Activated naive CD4-positive, alpha-beta T cell treated with anti-CD3 and anti-CD28 coated beads, Interleukin-2, amount 10 ng/mL, durations not matched to agents 7 days and 5 days (primary cell): ENCODE results near the gene LINGO1.

Source experiments
- CTCF ChIA-PET: fragments of 350-600 bp; sonication (Branson Sonifier 250); formaldehyde crosslinking; loops from one replicate; lab custom pipeline; 2021; ENCODE audit warnings: antibody characterized with exemption; lab: Charles Lee
- DNase-seq: peaks from one replicate; pipeline ENCODE4 v3.0.0-alpha.2; 2020
- H3K27ac Mint-ChIP-seq: one replicate; pipeline ENCODE4 v1.8.0; 2021; ENCODE audit warnings: mild to moderate bottlenecking, moderate library complexity, mixed read lengths
- H3K27me3 Mint-ChIP-seq: one replicate; pipeline ENCODE4 v1.8.0; 2021; ENCODE audit warnings: mild to moderate bottlenecking, mixed read lengths
- H3K36me3 Mint-ChIP-seq: one replicate; pipeline ENCODE4 v1.8.0; 2021; ENCODE audit warnings: mixed read lengths
- H3K4me1 Mint-ChIP-seq: one replicate; pipeline ENCODE4 v1.8.0; 2021; ENCODE audit warnings: mixed read lengths
- H3K4me3 Mint-ChIP-seq: one replicate; pipeline ENCODE4 v1.8.0; 2021; ENCODE audit warnings: mild to moderate bottlenecking, moderate library complexity, mixed read lengths
- H3K9me3 Mint-ChIP-seq: one replicate; pipeline ENCODE4 v1.8.0; 2021; ENCODE audit warnings: mixed read lengths

LINGO1 gene

GRCh38 chr15:77566092-77566491, 66.6 kb downstream of the LINGO1 start:
- H3K27ac Mint-ChIP-seq = no peak overlapping the region
- peaks cover 11% of the 10 kb centered on the region for H3K27me3 Mint-ChIP-seq
- CTCF ChIA-PET = no interaction called here
- no peaks in the 10 kb centered on the region for H3K36me3 Mint-ChIP-seq
- H3K9me3 Mint-ChIP-seq = no peaks in the 10 kb centered on the region
- DNase-seq = no peak
- H3K4me3 Mint-ChIP-seq = no peak overlapping the region
- H3K4me1 Mint-ChIP-seq = no peaks in the 10 kb centered on the region

- Mint-ChIP-seq H3K36me3 (no peaks in the 10 kb centered on the region), H3K9me3 (no peaks in the 10 kb centered on the region), H3K4me1 (no peaks in the 10 kb centered on the region), H3K4me3 (no peak overlapping the region), H3K27ac (no peak overlapping the region), H3K27me3 (peaks cover 11% of the 10 kb centered on the region)
- no peak for DNase-seq
- CTCF ChIA-PET = no interaction called here
Observed at GRCh38 chr15:77565378-77565915, 67.3 kb downstream of the LINGO1 start.

- H3K4me3 Mint-ChIP-seq = no peak overlapping the region
- no peaks in the 10 kb centered on the region for H3K4me1 Mint-ChIP-seq
- H3K27me3 Mint-ChIP-seq = peaks cover 11% of the 10 kb centered on the region
- H3K36me3 Mint-ChIP-seq = no peaks in the 10 kb centered on the region
- H3K27ac Mint-ChIP-seq = no peak overlapping the region
- H3K9me3 Mint-ChIP-seq = no peaks in the 10 kb centered on the region
- DNase-seq = no peak
- CTCF ChIA-PET = interaction anchor here (1.4 kb wide), 1 partner anchor 21 kb away, joined by 4 read pairs; no protein-coding TSS in a partner anchor
Observed at GRCh38 chr15:77564938-77565337, 67.8 kb downstream of the LINGO1 start.

DNA sequence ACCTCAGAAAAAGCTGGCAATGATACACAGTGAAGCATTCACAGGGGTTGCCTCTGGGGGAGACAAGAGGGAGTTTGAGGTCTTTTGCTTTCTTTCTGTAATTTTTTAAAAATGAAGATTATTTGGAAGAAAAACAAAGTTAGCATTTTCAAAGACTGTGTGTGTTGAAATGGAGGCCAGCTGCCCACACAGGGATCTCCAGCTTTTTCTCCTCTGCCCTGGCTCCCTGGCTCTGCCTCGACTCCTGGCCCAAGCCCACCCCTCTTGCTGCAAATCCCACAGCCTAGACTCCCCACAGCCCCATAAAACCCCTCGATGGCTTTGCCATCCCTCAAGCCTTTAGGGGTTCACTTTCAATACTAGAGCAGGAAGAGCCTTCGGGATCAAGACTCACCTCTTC, 68.4 kb downstream of the LINGO1 start:
- Mint-ChIP-seq H3K9me3 (no peaks in the 10 kb centered on the region), H3K27me3 (peaks cover 6% of the 10 kb centered on the region), H3K27ac (no peak overlapping the region), H3K4me1 (no peaks in the 10 kb centered on the region), H3K36me3 (no peaks in the 10 kb centered on the region), H3K4me3 (no peak overlapping the region)
- no peak for DNase-seq
- CTCF ChIA-PET = interaction anchor here (0.7 to 1.4 kb wide), 2 partner anchors 21 to 377 kb away, joined by 3 to 4 read pairs; no protein-coding TSS in a partner anchor

DNA sequence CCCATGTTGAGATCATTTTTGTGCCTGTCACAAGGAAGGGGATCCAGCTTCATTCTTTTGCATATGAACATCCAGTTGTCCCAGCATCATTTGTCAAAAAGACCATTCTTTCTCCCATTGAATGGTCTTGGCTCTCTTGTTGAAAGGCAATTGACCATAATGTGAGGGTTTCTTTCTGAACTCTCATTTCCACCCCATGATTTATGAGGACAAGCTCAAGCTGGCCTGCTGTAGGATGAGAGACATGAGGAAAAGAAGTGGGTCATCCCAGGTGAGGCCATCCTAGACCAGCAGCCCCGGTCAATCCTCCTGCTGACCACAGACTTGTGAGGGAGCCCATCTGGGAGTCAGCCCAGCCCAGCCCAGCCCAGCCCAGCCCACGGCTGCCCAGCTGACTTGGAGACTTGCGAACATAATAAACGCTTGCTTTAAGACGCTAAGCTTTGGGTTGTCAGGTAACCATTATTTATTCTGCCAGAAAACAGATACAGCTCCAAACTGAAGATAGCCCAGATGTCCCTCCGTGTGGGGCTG, 69.0 kb downstream of the LINGO1 start:
- no peak overlapping the region for H3K4me3 Mint-ChIP-seq
- H3K27me3 Mint-ChIP-seq = peaks cover 4% of the 10 kb centered on the region
- H3K4me1 Mint-ChIP-seq = no peaks in the 10 kb centered on the region
- no peaks in the 10 kb centered on the region for H3K36me3 Mint-ChIP-seq
- no peaks in the 10 kb centered on the region for H3K9me3 Mint-ChIP-seq
- CTCF ChIA-PET = interaction anchor here (0.6 to 1.4 kb wide), 3 partner anchors 20 to 377 kb away, joined by 3 to 5 read pairs (median 4); no protein-coding TSS in a partner anchor
- H3K27ac Mint-ChIP-seq = no peak overlapping the region
- DNase-seq = no peak
